ENCODE data around the gene SLC22A7.

Gene SLC22A7, protein sequence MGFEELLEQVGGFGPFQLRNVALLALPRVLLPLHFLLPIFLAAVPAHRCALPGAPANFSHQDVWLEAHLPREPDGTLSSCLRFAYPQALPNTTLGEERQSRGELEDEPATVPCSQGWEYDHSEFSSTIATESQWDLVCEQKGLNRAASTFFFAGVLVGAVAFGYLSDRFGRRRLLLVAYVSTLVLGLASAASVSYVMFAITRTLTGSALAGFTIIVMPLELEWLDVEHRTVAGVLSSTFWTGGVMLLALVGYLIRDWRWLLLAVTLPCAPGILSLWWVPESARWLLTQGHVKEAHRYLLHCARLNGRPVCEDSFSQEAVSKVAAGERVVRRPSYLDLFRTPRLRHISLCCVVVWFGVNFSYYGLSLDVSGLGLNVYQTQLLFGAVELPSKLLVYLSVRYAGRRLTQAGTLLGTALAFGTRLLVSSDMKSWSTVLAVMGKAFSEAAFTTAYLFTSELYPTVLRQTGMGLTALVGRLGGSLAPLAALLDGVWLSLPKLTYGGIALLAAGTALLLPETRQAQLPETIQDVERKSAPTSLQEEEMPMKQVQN

DNA sequence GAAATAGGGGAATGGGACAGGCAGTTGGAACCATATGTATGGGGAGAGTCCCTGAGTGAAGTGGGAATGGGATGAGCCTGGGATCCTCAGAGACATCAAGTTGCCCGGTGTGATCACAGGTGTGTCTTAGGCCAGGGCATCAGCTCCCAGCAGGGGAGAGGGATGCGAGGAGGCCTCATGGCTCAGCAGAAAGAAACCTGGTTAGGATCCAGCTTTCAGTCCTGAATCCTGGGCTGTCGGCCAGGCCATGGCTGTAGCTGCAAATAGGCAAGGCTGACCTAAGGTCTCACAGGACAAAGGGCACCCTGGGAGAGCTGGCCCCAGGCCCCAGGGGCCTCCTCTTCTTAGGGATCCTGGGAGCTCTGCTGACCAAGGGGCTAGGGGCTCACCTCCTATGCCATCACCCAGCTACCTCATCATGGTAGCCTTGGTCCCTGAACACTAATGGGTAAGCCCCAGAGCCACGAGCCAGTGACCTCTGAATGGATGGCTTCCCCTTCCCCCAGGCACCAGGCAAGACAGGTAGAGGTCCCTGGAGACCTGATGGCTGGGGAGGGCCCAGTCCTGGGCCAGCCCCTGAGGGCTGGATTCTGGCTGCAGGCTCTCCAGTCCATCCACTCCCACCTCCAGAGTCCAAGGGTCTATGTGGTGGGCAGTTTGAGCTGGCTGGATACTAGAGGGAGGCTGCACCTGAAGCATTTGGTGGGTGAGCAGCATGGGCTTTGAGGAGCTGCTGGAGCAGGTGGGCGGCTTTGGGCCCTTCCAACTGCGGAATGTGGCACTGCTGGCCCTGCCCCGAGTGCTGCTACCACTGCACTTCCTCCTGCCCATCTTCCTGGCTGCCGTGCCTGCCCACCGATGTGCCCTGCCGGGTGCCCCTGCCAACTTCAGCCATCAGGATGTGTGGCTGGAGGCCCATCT, at the start of gene SLC22A7:
TSS of gene SLC22A7 (plus strand) at position 617 of the 921 bp plus-strand sequence. CDS start at position 716, 99 bp downstream.
- DNase-seq, result no peak

GRCh38 chr6:43248791-43249190, 49.3 kb upstream of the SLC22A7 start:
- DNase-seq, result no peak

GRCh38 chr6:43250992-43251373, 47.1 kb upstream of the SLC22A7 start:
- DNase-seq, result no peak

DNA sequence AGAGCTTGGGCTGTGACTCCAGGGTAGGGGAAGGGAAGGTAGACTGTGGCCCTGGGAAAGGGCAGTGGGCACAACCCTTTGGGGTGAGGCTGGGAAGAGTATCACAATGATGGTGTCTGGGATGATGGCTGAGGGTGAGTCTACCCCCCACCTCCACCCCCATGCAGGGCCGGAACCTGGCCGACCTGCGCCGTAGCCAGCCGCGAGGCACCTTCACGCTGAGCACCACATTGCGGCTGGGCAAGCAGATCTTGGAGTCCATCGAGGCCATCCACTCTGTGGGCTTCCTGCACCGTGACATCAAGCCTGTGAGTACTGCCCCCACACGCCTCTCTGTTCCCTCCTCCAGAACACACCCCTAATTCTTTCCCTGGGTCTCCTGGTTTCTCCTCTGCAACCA, 44.7 kb upstream of the SLC22A7 start:
- DNase-seq, result no peak

GRCh38 chr6:43254138-43254817, 43.8 kb upstream of the SLC22A7 start:
- no peak for DNase-seq

DNA sequence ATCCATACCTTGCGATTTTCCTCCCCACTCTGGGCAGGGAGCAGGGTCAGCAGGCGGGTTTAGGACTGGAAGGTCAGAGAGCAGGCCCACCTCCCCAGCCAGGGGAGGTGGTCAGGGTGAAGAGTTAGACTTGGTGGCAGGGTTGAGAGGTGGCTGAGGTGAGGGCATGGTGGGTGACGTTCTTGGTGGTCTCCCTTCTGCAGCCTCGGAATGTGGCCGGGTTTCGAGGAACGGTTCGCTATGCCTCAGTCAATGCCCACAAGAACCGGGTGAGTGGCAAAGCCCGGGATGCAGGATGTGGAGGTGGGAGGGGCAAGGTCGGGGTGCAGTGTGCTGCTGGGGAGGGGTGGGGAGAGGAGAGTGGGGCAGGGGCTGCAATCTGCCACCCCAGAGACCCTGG, 43.2 kb upstream of the SLC22A7 start:
- no peak for DNase-seq

GRCh38 chr6:43255408-43256054, 42.5 kb upstream of the SLC22A7 start:
- DNase-seq, result no peak

DNA sequence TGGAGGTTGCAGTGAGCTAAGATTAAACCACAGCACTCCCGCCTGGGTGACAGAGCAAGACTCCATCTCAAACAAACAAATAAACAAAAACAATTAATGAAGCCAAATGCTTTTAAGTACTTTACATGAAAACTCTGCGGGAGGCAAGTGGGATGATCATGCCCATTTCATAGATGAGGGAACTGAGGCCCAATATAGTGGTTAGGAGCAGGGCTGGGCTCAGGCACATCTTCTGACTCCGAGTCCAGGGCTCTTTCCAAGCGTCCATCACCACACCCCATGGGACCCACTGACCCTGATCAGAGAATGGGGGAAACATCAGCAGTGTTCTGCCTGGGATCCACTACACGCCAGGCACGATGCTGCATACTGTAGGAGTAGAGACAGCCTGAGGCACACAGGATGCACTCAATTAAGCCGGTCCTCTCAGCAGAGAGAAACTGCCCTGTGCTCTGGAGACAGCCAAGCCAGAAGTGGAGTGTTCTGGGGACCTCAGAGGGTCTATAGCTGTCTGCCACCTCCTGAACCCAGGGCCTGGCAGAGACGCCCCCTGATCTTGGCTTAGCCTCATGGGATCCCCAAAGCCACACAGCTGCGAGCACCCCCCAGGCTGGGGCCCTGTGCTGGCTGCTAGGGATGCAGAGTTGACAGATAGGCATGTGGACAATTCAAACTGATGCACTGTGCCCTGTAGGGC, 41.2 kb upstream of the SLC22A7 start:
- DNase-seq, result no peak

GRCh38 chr6:43257367-43258145, 40.5 kb upstream of the SLC22A7 start:
- no peak for DNase-seq

DNA sequence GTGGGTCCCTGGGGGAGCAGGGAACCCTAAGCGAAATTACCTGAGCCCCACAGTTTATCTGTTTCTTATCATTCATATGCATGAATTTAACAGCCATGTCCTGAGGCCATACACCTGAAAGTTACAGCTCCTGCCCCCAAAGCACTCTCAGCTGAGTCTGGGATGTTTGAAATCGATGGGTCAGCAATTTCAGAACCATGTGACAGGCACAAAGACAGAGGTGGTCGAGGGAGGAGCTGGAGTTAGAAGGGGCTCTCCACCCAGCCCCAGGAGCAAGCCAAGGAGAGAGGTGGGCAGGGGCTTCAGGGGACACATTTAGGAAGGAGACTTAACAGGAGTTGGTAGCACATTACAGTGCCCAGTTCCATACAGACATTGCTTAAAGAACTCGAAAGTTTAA, 39.9 kb upstream of the SLC22A7 start:
- no peak for DNase-seq

GRCh38 chr6:43258807-43259686, 39.0 kb upstream of the SLC22A7 start:
- no peak for DNase-seq

GRCh38 chr6:43260791-43261190, 37.3 kb upstream of the SLC22A7 start:
- no peak for DNase-seq

DNA sequence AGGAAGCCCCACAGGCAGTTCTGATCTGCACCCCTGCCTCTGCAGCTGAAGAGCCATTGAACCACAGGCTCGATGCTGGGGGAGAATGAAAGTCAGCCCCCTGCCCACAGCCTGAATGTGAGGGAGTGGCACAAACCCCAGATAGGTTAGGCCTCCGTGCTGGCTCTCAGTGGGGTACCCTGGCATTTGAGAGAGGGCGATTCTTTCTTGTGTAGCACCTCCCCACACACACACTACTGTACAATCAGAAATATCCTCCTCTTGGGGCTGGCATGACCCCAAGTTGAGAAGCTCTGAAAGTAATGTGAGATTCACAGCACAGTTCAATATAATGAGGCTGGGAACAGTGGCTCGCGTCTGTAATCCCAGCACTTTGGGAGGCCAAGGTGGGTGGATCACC, 36.9 kb upstream of the SLC22A7 start:
- DNase-seq, result no peak

DNA sequence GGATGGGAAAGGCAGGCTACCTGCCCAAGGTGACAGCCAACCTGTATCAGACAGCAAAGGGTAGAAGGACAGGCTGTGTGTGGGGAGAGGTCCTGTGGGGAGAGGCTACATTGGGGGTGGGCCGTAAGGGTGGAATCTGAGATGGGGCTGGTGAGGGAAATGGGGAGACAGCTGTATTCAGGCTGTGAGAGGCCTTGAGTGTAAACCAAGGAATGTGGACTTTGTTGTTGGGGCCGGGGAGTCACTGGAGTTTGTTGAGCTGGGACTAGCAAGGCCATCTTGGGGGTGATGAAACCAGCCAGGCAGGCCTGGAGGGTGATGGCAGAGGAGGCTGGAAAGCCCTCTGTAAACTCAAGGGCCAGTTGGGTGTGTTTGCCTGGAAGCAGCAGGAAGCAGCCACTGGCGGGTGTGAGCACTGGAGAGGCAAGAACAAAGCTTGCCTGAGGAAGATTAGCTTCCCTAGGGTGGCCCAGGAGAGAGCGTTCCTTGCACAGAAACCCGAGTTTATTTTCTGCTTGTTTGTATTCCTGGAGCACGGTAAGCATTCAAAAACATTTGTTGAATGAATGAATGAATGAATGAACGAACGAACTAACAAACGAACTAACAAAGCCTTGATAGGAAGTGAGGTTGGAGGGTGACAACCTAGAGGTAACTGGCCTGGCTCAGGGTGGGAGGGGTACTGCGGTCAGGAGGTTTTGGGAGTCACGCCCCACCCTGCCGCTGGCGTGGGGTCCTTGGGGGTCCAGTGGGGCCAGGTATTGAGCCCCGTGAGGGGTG, 35.9 kb upstream of the SLC22A7 start:
- no peak for DNase-seq

GRCh38 chr6:43262780-43263313, 35.2 kb upstream of the SLC22A7 start:
- DNase-seq, result no peak

- DNase-seq, result peak; percentile 74 to 76
Observed at GRCh38 chr6:43263314-43264178, 34.5 kb upstream of the SLC22A7 start.

DNA sequence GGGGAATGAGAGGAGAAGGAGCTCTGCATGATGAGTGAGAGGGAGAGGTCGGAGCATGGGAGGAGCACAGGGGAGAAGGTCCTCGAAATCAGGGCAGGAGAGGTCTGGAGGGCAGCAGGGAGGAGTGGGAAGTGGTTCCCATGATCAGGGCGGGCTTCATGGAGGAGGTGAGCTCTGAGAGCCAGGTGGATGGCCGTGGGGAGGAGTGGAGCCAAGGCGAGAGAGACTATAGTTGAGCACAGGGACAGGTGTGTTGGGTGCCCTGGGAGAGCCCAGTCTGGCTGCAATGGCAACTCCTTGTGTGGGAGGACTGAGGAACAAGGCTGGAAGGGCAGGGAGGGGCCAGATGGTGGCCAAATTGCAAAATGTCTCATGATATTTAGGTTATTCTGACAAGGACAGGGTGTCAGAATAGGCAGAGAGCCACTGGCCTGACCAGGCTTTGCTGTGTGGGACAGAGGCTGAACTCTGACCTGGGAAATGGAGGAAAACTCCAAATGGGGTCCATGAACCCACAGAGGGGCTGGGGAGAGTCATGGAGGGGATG, 33.4 kb upstream of the SLC22A7 start:
- no peak for DNase-seq

All from activated CD4-positive, alpha-beta T cell treated with anti-CD3 and anti-CD28 coated beads, Interleukin-2, amount 50 U/mL, for 4 hours (primary cell).